Peyer's patch (tissue), 4 donors: ENCODE measurements around the gene FPR2.

Source experiments
- CTCF ChIP-seq, 6 experiments: fragments of 450-650 bp in 4 of 6; fragments of 200-600 bp in 2 of 6; sonication (generic) in 1 of 6; IDR thresholded peaks; one replicate each; pipeline ENCODE4 v1.5.1; 2017 to 2019; ENCODE audit warnings: antibody characterized with exemption in 6 of 6, mild to moderate bottlenecking in 3 of 6, moderate library complexity in 1 of 6
- POLR2A ChIP-seq, 2 donors: fragments of 450-650 bp; IDR thresholded peaks; one replicate each; pipeline ENCODE4 v1.5.1; 2017; ENCODE audit warnings: antibody characterized with exemption in 2 of 2, mild to moderate bottlenecking in 2 of 2, moderate library complexity in 2 of 2

GRCh38 chr19:51765086-51765485 lies 4.1 kb downstream of the FPR2 start:
- TF ChIP-seq CTCF (IDR thresholded peaks at IDR 0.05) (no peak), POLR2A (IDR thresholded peaks at IDR 0.05) (no peak)
